HCT116 (cell line): ENCODE results near the gene MMEL1. TPM values are rescaled to one million over a fixed set of nuclear protein-coding genes. Genes with fewer than 3 reads are reported as not detected.

Experiments
- ATAC-seq: fragments of 200-7000 bp; cut with Tn5 transposase; 2 replicates; pipeline ENCODE4 v1.9.1; 2020; ENCODE audit warnings: mild to moderate bottlenecking, moderate library complexity
- BruUV-seq: library from RNA; stranded (reverse); fragments of 400-500 nt; replicated peaks from 2 replicates; lab custom pipeline; 2021; lab: Mats Ljungman, UMichigan
- CTCF ChIA-PET: fragments of 300-600 bp; sonication (Branson Sonifier 250); formaldehyde crosslinking; loops from one replicate; lab custom pipeline; 2021; ENCODE audit warnings: antibody characterized with exemption; lab: Charles Lee
- POLR2A ChIA-PET: fragments of 300-600, 350-600 bp; sonication (Branson Sonifier 250); formaldehyde crosslinking; loops from one replicate; lab custom pipeline; 2021; ENCODE audit warnings: antibody characterized with exemption; lab: Charles Lee
- RAD21 ChIA-PET, 2 experiments: fragments of 300-600 bp; sonication (Branson Sonifier 250); formaldehyde crosslinking; loops; one replicate each; lab custom pipeline; 2023; ENCODE audit warnings: low total read pairs in 2 of 2; ENCODE audit not compliant: uncharacterized antibody in 2 of 2, unreplicated experiment in 2 of 2, low non-redundant PET in 1 of 2; lab: Charles Lee
- DNase-seq: peaks from one replicate; pipeline ENCODE4 v3.0.0-alpha.2; 2010; ENCODE audit warnings: low read depth, low spot score
- H2AFZ ChIP-seq: fragments of 200-600 bp; shearing (Covaris generic), sonication (generic); 2 replicates; pipeline ENCODE4 v1.6.1; 2017; ENCODE audit warnings: low read depth, mixed run types, mixed read lengths, antibody characterized with exemption, low read length; ENCODE audit not compliant: poor library complexity, severe bottlenecking
- H3K27ac ChIP-seq: 2 replicates; pipeline ENCODE4 v1.5.1; 2012; ENCODE audit warnings: low read depth, low read length
- H3K27me3 ChIP-seq: fragments of 200-600 bp; sonication (generic); 2 replicates; pipeline ENCODE4 v1.6.1; 2016; ENCODE audit warnings: mixed run types, low read length, mixed read lengths; ENCODE audit not compliant: insufficient read depth
- H3K36me3 ChIP-seq, 2 experiments: fragments of 200-500 bp in 1 of 2; fragments of 200-600 bp in 1 of 2; sonication (Bioruptor generic) in 1 of 2; sonication (generic) in 1 of 2; 2 replicates each; pipeline versions ENCODE4 v1.5.1 to v1.6.1; 2014 to 2016; ENCODE audit warnings: low read length in 2 of 2, inconsistent platforms in 1 of 2, mixed read lengths in 1 of 2, mixed run types in 1 of 2; ENCODE audit not compliant: insufficient read depth in 2 of 2, control insufficient read depth in 1 of 2
- H3K4me1 ChIP-seq, 2 experiments: fragments of 200-600 bp in 1 of 2; sonication (generic) in 1 of 2; 2 replicates each; pipeline versions ENCODE4 v1.5.1 to v1.6.1; 2012 to 2017; ENCODE audit warnings: low read length in 2 of 2, inconsistent platforms in 1 of 2, mild to moderate bottlenecking in 1 of 2, mixed read lengths in 1 of 2, mixed run types in 1 of 2, moderate library complexity in 1 of 2; ENCODE audit not compliant: insufficient read depth in 2 of 2, control insufficient read depth in 1 of 2
- H3K4me2 ChIP-seq: fragments of 200-600 bp; sonication (generic); 2 replicates; pipeline ENCODE4 v1.6.1; 2017; ENCODE audit warnings: mixed run types, low read length, mixed read lengths
- H3K4me3 ChIP-seq, 2 experiments: fragments of 200-600 bp in 1 of 2; sonication (generic) in 1 of 2; replicated peaks in 1 of 2; 2 replicates each; pipeline ENCODE4 v1.5.1; 2011 to 2016; ENCODE audit warnings: low read length in 2 of 2, control low read depth in 1 of 2, low read depth in 1 of 2, mild to moderate bottlenecking in 1 of 2, mixed read lengths in 1 of 2, mixed run types in 1 of 2
- H3K79me2 ChIP-seq: fragments of 200-600 bp; sonication (generic); 2 replicates; pipeline ENCODE4 v1.6.1; 2017; ENCODE audit warnings: mild to moderate bottlenecking, mixed run types, low read length, moderate library complexity, mixed read lengths; ENCODE audit not compliant: insufficient read depth
- H3K9ac ChIP-seq: fragments of 200-600 bp; sonication (generic); 2 replicates; pipeline ENCODE4 v1.6.1; 2016; ENCODE audit warnings: low read length, mixed read lengths
- H3K9me2 ChIP-seq: fragments of 200-600 bp; sonication (generic), shearing (Covaris generic); 2 replicates; pipeline ENCODE4 v1.6.1; 2017; ENCODE audit warnings: mixed run types, mild to moderate bottlenecking, moderate library complexity; ENCODE audit not compliant: insufficient read depth
- H3K9me3 ChIP-seq, 2 experiments: fragments of 200-500 bp in 1 of 2; fragments of 200-600 bp in 1 of 2; sonication (Bioruptor generic) in 1 of 2; sonication (generic) in 1 of 2; 2 replicates each; pipeline ENCODE4 v1.6.1; 2014 to 2017; ENCODE audit warnings: low read length in 2 of 2, mixed read lengths in 2 of 2, inconsistent platforms in 1 of 2, low read depth in 1 of 2, mild to moderate bottlenecking in 1 of 2, mixed run types in 1 of 2, moderate library complexity in 1 of 2; ENCODE audit not compliant: control insufficient read depth in 1 of 2, insufficient read depth in 1 of 2
- H4K20me1 ChIP-seq: fragments of 200-600 bp; sonication (generic), shearing (Covaris generic); 2 replicates; pipeline ENCODE4 v1.6.1; 2017; ENCODE audit warnings: mixed run types, mild to moderate bottlenecking, moderate library complexity; ENCODE audit not compliant: insufficient read depth
- CBX3 ChIP-seq: IDR thresholded peaks from 2 replicates; pipeline ENCODE4 v1.6.1; 2012; ENCODE audit warnings: low read depth
- CEBPB ChIP-seq: IDR thresholded peaks from 2 replicates; pipeline ENCODE4 v1.6.1; 2012; ENCODE audit warnings: low read depth
- EGR1 ChIP-seq: IDR thresholded peaks from 2 replicates; pipeline ENCODE4 v1.6.1; 2012; ENCODE audit warnings: low read depth
- EZH2 ChIP-seq: fragments of 200-600 bp; sonication (generic); IDR thresholded peaks from 2 replicates; pipeline ENCODE4 v1.6.1; 2017; ENCODE audit warnings: antibody characterized with exemption, mixed run types
- EZH2phosphoT487 ChIP-seq: fragments of 200-600 bp; IDR thresholded peaks from 2 replicates; pipeline ENCODE4 v1.6.1; 2018; ENCODE audit warnings: antibody characterized with exemption, borderline replicate concordance
- FOSL1 ChIP-seq: IDR thresholded peaks from 2 replicates; pipeline ENCODE4 v1.6.1; 2012; ENCODE audit warnings: low read depth
- JUND ChIP-seq: IDR thresholded peaks from 2 replicates; pipeline ENCODE4 v1.6.1; 2012
- POLR2A ChIP-seq: IDR thresholded peaks from 2 replicates; pipeline ENCODE4 v1.7.0; 2011; ENCODE audit warnings: borderline replicate concordance; ENCODE audit not compliant: insufficient read depth, insufficient read length; ENCODE audit errors: extremely low read depth
- POLR2AphosphoS5 ChIP-seq: IDR thresholded peaks from 2 replicates; pipeline ENCODE4 v1.6.1; 2011; ENCODE audit warnings: mild to moderate bottlenecking, low read depth, low read length, moderate library complexity
- RAD21 ChIP-seq: IDR thresholded peaks from 2 replicates; pipeline ENCODE4 v1.6.1; 2012; ENCODE audit warnings: low read depth, mild to moderate bottlenecking
- SIN3A ChIP-seq: IDR thresholded peaks from 2 replicates; pipeline ENCODE4 v1.6.1; 2012; ENCODE audit warnings: low read depth
- SP1 ChIP-seq: IDR thresholded peaks from 2 replicates; pipeline ENCODE4 v1.6.1; 2012; ENCODE audit warnings: low read depth
- SRF ChIP-seq: IDR thresholded peaks from 2 replicates; pipeline ENCODE4 v1.6.1; 2012; ENCODE audit warnings: low read depth
- TCF7L2 ChIP-seq: IDR thresholded peaks from 2 replicates; pipeline ENCODE4 v1.7.0; 2011; ENCODE audit warnings: borderline replicate concordance, inconsistent platforms; ENCODE audit not compliant: insufficient read depth, insufficient read length; ENCODE audit errors: extremely low read depth
- YY1 ChIP-seq: IDR thresholded peaks from 2 replicates; pipeline ENCODE4 v1.6.1; 2011; ENCODE audit warnings: low read length, low read depth, moderate library complexity, mild to moderate bottlenecking; ENCODE audit not compliant: insufficient replicate concordance; ENCODE audit errors: extremely low read depth
- ZFX ChIP-seq: fragments of 450-650 bp; IDR thresholded peaks from 2 replicates; pipeline ENCODE4 v1.6.1; 2017
- intact Hi-C: fragments of 100-400 bp; cut with micrococcal nuclease; formaldehyde crosslinking; loops from 2 replicates; pipeline ENCODE4 v1.10.0; 2022
- total RNA-seq: library from RNA; stranded (reverse); gene quantifications from one replicate; pipeline ENCODE4 v1.2.1, GENCODE V29; 2021; ENCODE audit not compliant: unreplicated experiment
- TF ChIP-seq, protein P1 (sequence below): IDR thresholded peaks from 2 replicates; pipeline ENCODE4 v1.6.1; 2011; ENCODE audit warnings: mild to moderate bottlenecking, low read length, moderate library complexity; ENCODE audit not compliant: insufficient replicate concordance; ENCODE audit errors: extremely low read depth
- TF ChIP-seq, protein P2 (sequence below): IDR thresholded peaks from 2 replicates; pipeline ENCODE4 v1.6.1; 2012
- TF ChIP-seq, protein P3 (sequence below), 3 experiments: fragments of 200-600 bp in 1 of 3; sonication (generic) in 1 of 3; IDR thresholded peaks in 2 of 3; conservative IDR thresholded peaks in 1 of 3; 2 replicates each; pipeline ENCODE4 v1.5.1; 2012 to 2017; ENCODE audit warnings: low read depth in 2 of 3, low read length in 2 of 3, antibody characterized with exemption in 1 of 3, borderline replicate concordance in 1 of 3, control low read depth in 1 of 3, mild to moderate bottlenecking in 1 of 3, mixed read lengths in 1 of 3, mixed run types in 1 of 3, moderate library complexity in 1 of 3; ENCODE audit not compliant: insufficient read depth in 1 of 3

The MMEL1 gene
- total RNA-seq, 1 experiment from 2014 or later = 2.7 TPM

DNA sequence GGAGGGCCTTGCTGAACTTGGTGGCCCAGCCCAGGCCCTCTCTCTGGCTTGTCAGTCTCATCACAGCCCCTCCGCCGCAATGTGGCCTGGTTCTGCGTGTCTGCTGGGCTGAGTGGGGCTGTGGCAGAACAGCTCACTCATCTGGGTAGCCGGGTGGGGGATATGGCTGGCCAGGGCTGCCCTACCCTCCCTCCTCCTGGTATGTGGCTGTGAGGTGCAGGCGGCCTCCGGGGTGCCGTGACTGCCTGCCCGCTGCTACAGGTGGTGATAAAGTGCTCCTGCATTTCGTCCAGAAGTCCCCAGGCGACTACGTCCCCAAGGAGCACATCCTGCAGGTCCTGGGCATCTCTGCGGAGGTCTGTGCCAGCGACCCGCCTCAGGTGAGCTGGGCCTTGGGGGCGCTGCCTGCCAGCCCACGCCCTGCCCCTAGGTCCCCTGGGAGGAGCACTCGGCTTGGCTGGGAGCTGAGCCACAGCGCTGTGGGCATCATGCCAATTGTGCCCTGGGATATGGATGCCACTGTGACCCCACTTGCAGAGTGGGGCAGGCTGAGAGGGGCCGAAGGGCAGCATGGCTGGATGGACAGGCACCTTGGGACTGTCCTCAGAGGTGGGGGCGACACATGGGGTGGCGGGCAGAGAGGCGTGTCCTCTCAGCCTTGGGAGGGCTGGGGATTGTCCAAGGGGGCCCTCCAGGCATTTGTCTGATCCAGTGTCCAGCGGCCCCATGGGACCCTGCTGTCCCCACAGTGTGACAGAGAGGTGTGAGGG, 44.0 kb downstream of the MMEL1 start:
- no peaks in the 10 kb centered on the region; the same call in 1 of the 2 replicates for H3K79me2 ChIP-seq
- H3K36me3 ChIP-seq = no peaks in the 10 kb centered on the region
- no peak overlapping the region for H3K4me2 ChIP-seq
- TF ChIP-seq EGR1 (no peak), SP1 (no peak), JUND (no peak), CEBPB (no peak), POLR2AphosphoS5 (no peak), TCF7L2 (no peak), EZH2phosphoT487 (no peak), YY1 (no peak), EZH2 (no peak), SRF (no peak), POLR2A (no peak), CBX3 (no peak), RAD21 (no peak), FOSL1 (no peak), SIN3A (no peak), ZFX (no peak)
- TF ChIP-seq, protein P1, sequence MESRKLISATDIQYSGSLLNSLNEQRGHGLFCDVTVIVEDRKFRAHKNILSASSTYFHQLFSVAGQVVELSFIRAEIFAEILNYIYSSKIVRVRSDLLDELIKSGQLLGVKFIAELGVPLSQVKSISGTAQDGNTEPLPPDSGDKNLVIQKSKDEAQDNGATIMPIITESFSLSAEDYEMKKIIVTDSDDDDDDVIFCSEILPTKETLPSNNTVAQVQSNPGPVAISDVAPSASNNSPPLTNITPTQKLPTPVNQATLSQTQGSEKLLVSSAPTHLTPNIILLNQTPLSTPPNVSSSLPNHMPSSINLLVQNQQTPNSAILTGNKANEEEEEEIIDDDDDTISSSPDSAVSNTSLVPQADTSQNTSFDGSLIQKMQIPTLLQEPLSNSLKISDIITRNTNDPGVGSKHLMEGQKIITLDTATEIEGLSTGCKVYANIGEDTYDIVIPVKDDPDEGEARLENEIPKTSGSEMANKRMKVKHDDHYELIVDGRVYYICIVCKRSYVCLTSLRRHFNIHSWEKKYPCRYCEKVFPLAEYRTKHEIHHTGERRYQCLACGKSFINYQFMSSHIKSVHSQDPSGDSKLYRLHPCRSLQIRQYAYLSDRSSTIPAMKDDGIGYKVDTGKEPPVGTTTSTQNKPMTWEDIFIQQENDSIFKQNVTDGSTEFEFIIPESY = no peak
- TF ChIP-seq, protein P2, sequence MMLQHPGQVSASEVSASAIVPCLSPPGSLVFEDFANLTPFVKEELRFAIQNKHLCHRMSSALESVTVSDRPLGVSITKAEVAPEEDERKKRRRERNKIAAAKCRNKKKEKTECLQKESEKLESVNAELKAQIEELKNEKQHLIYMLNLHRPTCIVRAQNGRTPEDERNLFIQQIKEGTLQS = no peak
- TF ChIP-seq, protein P3, sequence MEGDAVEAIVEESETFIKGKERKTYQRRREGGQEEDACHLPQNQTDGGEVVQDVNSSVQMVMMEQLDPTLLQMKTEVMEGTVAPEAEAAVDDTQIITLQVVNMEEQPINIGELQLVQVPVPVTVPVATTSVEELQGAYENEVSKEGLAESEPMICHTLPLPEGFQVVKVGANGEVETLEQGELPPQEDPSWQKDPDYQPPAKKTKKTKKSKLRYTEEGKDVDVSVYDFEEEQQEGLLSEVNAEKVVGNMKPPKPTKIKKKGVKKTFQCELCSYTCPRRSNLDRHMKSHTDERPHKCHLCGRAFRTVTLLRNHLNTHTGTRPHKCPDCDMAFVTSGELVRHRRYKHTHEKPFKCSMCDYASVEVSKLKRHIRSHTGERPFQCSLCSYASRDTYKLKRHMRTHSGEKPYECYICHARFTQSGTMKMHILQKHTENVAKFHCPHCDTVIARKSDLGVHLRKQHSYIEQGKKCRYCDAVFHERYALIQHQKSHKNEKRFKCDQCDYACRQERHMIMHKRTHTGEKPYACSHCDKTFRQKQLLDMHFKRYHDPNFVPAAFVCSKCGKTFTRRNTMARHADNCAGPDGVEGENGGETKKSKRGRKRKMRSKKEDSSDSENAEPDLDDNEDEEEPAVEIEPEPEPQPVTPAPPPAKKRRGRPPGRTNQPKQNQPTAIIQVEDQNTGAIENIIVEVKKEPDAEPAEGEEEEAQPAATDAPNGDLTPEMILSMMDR (IDR thresholded peaks at IDR 0.05 in 2 of 3, conservative IDR thresholded peaks at IDR 0.05 in 1 of 3; ENCODE audit: borderline replicate concordance in 1 of 3, insufficient read depth in 1 of 3, low read depth in 2 of 3, low read length in 2 of 3) = no peak
- no peaks in the 10 kb centered on the region for H4K20me1 ChIP-seq
- BruUV-seq = no TSS peak
- intact Hi-C loops = loop anchor here (10.0 kb wide), 1 partner anchor 1016 kb away; no protein-coding TSS in a partner anchor
- no peak overlapping the region for H3K9ac ChIP-seq
- RAD21 ChIA-PET = no interaction called here
- H3K4me3 ChIP-seq = no peak overlapping the region
- H3K27ac ChIP-seq = no peak overlapping the region
- no peak overlapping the region for H2AFZ ChIP-seq
- CTCF ChIA-PET = no interaction called here
- DNase-seq (no peak), ATAC-seq (no peak)
- peaks cover 4 to 23% of the 10 kb centered on the region in 2 experiments; a peak in 3 of 4 replicates for H3K4me1 ChIP-seq
- POLR2A ChIA-PET = no interaction called here
- H3K9me3 ChIP-seq = no peaks in the 10 kb centered on the region
- no peaks in the 10 kb centered on the region for H3K9me2 ChIP-seq
- H3K27me3 ChIP-seq = no peaks in the 10 kb centered on the region
